Measurements from ENCODE around the gene COX6A2.

COX6A2 gene

GRCh38 chr16:31430380-31431052 lies 2.4 kb upstream of the COX6A2 start:
- TF ChIP-seq CTCF (IDR thresholded peaks at IDR 0.05; ENCODE audit: low read depth, low read length, missing control alignments): no peak
- no peak for DNase-seq (ENCODE audit: low read depth)
- no peak overlapping the region for H3K4me3 ChIP-seq (ENCODE audit: low read depth, low read length)

GRCh38 chr16:31429796-31430195 lies 1.6 kb upstream of the COX6A2 start:
- no peak for TF ChIP-seq CTCF (IDR thresholded peaks at IDR 0.05; ENCODE audit: low read depth, low read length, missing control alignments)
- DNase-seq (ENCODE audit: low read depth): no peak
- no peak overlapping the region for H3K4me3 ChIP-seq (ENCODE audit: low read depth, low read length)

GRCh38 chr16:31429314-31429713 lies 1.2 kb upstream of the COX6A2 start:
- DNase-seq (ENCODE audit: low read depth): no peak
- TF ChIP-seq CTCF (IDR thresholded peaks at IDR 0.05; ENCODE audit: low read depth, low read length, missing control alignments): no peak
- H3K4me3 ChIP-seq (ENCODE audit: low read depth, low read length): no peak overlapping the region

GRCh38 chr16:31428638-31429247 lies 583 bp upstream of the COX6A2 start:
- H3K4me3 ChIP-seq (ENCODE audit: low read depth, low read length): no peak overlapping the region
- no peak for TF ChIP-seq CTCF (IDR thresholded peaks at IDR 0.05; ENCODE audit: low read depth, low read length, missing control alignments)
- DNase-seq (ENCODE audit: low read depth): no peak

- H3K4me3 ChIP-seq (ENCODE audit: low read depth, low read length): no peak overlapping the region
- DNase-seq (ENCODE audit: low read depth): no peak
- TF ChIP-seq CTCF (IDR thresholded peaks at IDR 0.05; ENCODE audit: low read depth, low read length, missing control alignments): no peak
Observed at GRCh38 chr16:31427441-31428278, 500 bp downstream of the COX6A2 start.

GRCh38 chr16:31423801-31424200 lies 4.4 kb downstream of the COX6A2 start:
- no peak for TF ChIP-seq CTCF (IDR thresholded peaks at IDR 0.05; ENCODE audit: low read depth, low read length, missing control alignments)
- no peak overlapping the region for H3K4me3 ChIP-seq (ENCODE audit: low read depth, low read length)
- no peak for DNase-seq (ENCODE audit: low read depth)

Data from GM12864 (cell line).